ENCODE data around the gene PGLYRP3. TPM values are rescaled to one million over a fixed set of nuclear protein-coding genes. Genes with fewer than 3 reads are reported as not detected.
"Not testable (repeated sequence)": the region's sequence is repeated elsewhere in the genome, so short reads cannot be mapped to it uniquely, and the experiment has no call there.

PGLYRP3 gene
- total RNA-seq, 1 experiment from 2014 or later, result not detected

DNA sequence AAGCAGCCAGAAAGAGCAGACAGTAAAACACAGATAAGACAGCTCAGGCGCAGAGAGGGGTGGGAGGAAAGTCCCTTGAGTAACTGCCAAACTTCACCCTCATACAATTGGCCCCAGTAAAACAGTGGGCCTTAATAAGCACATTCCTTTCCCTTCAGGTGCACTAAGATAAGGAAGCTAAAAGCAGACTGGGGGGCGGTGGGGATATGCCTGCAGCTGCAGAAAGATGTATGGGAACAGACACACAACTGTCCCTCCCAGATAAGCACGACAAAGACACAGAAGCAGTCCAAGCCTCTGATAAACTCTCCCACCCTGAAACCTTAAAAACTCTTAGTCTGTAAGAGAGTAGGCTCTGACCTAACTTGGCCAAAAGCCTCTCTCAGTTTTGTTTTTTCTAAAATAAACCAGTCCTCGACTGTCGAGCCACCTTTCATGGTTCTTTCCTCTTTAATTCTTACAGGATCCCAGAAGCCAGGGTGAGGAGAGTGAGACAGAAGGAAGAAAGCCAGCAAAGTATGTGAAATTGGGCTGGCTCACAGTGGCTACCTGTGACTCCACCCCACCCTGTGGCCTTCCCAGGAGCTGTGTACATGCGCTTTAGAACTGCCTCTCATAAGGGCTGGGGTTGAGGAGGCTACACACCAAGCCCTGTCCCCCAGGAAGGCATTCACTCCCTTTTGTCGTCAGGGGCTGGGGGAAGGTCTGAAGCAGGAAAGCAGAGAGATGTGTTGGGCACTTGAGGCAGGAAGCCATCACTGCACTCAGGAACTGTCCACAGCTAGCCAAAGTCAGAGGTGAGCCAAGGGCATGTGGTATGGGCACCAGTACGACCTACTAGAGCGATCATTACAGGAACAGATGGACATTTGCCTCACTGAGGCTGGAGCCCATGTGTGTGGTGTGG, 31.3 kb upstream of the PGLYRP3 start:
- no peaks in the 10 kb centered on the region for H3K36me3 ChIP-seq
- no peak overlapping the region for H3K27ac ChIP-seq
- no peak overlapping the region for H3K4me3 ChIP-seq
- no peaks in the 10 kb centered on the region; the same call in 1 of the 2 replicates for H3K9me3 ChIP-seq (replicated peaks)
- DNase-seq (ENCODE audit: low read depth in 1 of 2, low spot score in 2 of 2), result no peak
- H3K27me3 ChIP-seq (replicated peaks), result peaks cover 17% of the 10 kb centered on the region
- no peaks in the 10 kb centered on the region for H3K4me1 ChIP-seq (replicated peaks)

- Histone ChIP-seq H3K27ac (no peak overlapping the region), H3K36me3 (no peaks in the 10 kb centered on the region), H3K9me3 (replicated peaks) (no peaks in the 10 kb centered on the region; the same call in 1 of the 2 replicates), H3K4me3 (no peak overlapping the region), H3K27me3 (replicated peaks) (peaks cover 14% of the 10 kb centered on the region), H3K4me1 (replicated peaks) (no peaks in the 10 kb centered on the region)
- DNase-seq (ENCODE audit: low read depth in 1 of 2, low spot score in 2 of 2), result no peak
Measured at GRCh38 chr1:153343040-153343681, 30.4 kb upstream of the PGLYRP3 start.

GRCh38 chr1:153342178-153342577, 29.4 kb upstream of the PGLYRP3 start:
- Histone ChIP-seq H3K36me3 (no peaks in the 10 kb centered on the region), H3K27me3 (replicated peaks) (peaks cover 9% of the 10 kb centered on the region), H3K4me3 (no peak overlapping the region), H3K27ac (no peak overlapping the region), H3K4me1 (replicated peaks) (no peaks in the 10 kb centered on the region), H3K9me3 (replicated peaks) (no peaks in the 10 kb centered on the region; the same call in 1 of the 2 replicates)
- DNase-seq (ENCODE audit: low read depth in 1 of 2, low spot score in 2 of 2), result no peak

- Histone ChIP-seq H3K27ac (no peak overlapping the region), H3K4me1 (replicated peaks) (no peaks in the 10 kb centered on the region), H3K36me3 (no peaks in the 10 kb centered on the region), H3K4me3 (no peak overlapping the region), H3K9me3 (replicated peaks) (no peaks in the 10 kb centered on the region; the same call in 1 of the 2 replicates), H3K27me3 (replicated peaks) (peaks cover 3% of the 10 kb centered on the region)
- DNase-seq (ENCODE audit: low read depth in 1 of 2, low spot score in 2 of 2), result no peak
Measured at GRCh38 chr1:153341431-153341934, 28.7 kb upstream of the PGLYRP3 start.

GRCh38 chr1:153340356-153340755, 27.6 kb upstream of the PGLYRP3 start:
- no peaks in the 10 kb centered on the region for H3K36me3 ChIP-seq
- H3K4me3 ChIP-seq, result no peak overlapping the region
- H3K27me3 ChIP-seq (replicated peaks), result 0 out of 2 replicates have a peak, but pooled peaks cover 2% of the 10 kb centered on the region
- no peak overlapping the region for H3K27ac ChIP-seq
- H3K4me1 ChIP-seq (replicated peaks), result no peaks in the 10 kb centered on the region
- H3K9me3 ChIP-seq (replicated peaks), result no peaks in the 10 kb centered on the region; the same call in 1 of the 2 replicates
- no peak for DNase-seq (ENCODE audit: low read depth in 1 of 2, low spot score in 2 of 2)

DNA sequence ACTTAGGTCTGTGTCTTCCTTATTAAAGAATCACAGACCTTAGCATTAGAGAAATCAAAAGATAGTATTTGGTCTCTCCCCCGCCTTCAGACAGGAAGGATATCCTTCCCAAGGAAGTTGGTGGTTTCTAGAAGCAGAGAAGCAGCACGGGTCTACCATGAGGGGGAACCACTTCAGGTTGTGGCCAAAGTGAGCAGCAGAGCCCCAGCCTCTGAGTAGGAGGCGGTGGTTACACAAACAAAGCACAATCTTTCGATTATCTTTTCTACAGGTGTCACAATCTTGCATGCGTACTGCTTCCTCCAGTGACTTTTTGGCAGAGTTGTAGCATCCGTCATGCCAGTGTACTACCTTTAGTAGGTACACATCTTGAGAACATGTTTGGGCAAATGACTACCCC, 27.1 kb upstream of the PGLYRP3 start:
- H3K36me3 ChIP-seq, result no peaks in the 10 kb centered on the region
- DNase-seq (ENCODE audit: low read depth in 1 of 2, low spot score in 2 of 2), result no peak
- H3K9me3 ChIP-seq (replicated peaks), result no peaks in the 10 kb centered on the region; the same call in 1 of the 2 replicates
- H3K4me1 ChIP-seq (replicated peaks), result no peaks in the 10 kb centered on the region
- H3K4me3 ChIP-seq, result no peak overlapping the region
- H3K27me3 ChIP-seq (replicated peaks), result 0 out of 2 replicates have a peak, but pooled peaks cover 2% of the 10 kb centered on the region
- H3K27ac ChIP-seq, result no peak overlapping the region

DNA sequence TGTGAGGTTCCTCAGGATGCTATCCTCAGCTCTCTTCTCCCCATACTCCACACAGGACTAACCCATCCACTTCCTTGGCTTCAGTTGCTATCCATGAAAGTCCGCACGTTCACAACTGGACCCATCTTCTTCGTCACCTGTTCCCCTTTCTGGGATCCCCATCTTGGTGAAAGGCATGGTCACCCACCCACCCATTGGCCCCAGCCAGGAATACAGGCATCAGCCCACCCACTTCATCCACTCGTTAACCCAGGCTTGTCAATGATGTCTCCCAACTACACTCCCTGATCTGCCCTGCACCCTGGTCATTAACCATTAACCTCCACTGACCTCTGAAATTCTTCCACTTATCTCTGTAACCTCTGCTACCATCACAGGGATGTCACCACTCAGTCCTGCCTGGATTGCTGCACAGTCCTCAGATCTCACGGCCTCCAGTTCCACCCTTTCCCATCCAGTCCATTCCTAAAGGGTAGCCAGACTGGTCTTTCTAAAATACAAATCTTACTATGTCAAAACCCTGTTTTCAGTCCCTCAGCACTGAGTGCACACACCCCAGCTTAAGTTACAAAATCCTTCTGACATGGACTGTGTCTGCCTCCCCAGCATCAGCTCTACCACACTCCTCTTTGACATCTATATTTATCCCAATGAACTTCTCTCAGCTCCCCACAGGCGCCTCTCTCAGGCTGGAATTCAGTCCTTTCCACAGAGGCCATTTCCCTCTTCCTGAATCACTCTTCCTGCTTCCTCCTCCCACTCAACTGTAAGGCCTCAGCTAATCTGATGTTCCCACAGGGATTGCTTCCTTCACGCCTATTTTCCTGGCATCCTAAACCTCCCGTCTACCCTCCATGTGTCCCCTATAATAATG, 25.5 kb upstream of the PGLYRP3 start:
- H3K4me1 ChIP-seq (replicated peaks), result no peaks in the 10 kb centered on the region
- H3K4me3 ChIP-seq, result no peak overlapping the region
- no peak for DNase-seq (ENCODE audit: low read depth in 1 of 2, low spot score in 2 of 2)
- no peaks in the 10 kb centered on the region for H3K27me3 ChIP-seq (replicated peaks)
- no peaks in the 10 kb centered on the region for H3K36me3 ChIP-seq
- H3K27ac ChIP-seq, result no peak overlapping the region
- H3K9me3 ChIP-seq (replicated peaks), result no peaks in the 10 kb centered on the region; the same call in 1 of the 2 replicates

DNA sequence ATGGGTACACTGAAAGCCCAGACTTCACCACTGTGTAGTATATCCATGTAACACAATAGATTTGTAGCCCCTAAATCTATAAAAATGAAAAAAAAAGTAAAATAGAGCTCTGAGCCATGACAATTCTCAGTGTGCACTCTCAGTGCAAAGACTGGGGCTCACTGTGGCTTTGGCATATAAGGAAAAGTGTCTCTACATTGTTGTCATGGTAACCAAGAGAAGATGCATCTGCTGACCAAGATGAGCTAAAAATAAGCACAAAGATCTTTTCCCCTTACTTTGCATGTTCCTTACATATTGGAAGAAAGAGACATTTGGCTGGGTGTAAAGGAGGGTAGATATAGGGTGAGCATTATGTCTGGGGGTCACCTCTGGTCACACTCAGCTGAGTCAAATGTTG, 23.9 kb upstream of the PGLYRP3 start:
- Histone ChIP-seq H3K36me3 (no peaks in the 10 kb centered on the region), H3K27me3 (replicated peaks) (no peaks in the 10 kb centered on the region; the same call in 1 of the 2 replicates), H3K4me1 (replicated peaks) (no peaks in the 10 kb centered on the region), H3K27ac (no peak overlapping the region), H3K4me3 (no peak overlapping the region), H3K9me3 (replicated peaks) (no peaks in the 10 kb centered on the region; the same call in 1 of the 2 replicates)
- DNase-seq (ENCODE audit: low read depth in 1 of 2, low spot score in 2 of 2), result no peak

DNA sequence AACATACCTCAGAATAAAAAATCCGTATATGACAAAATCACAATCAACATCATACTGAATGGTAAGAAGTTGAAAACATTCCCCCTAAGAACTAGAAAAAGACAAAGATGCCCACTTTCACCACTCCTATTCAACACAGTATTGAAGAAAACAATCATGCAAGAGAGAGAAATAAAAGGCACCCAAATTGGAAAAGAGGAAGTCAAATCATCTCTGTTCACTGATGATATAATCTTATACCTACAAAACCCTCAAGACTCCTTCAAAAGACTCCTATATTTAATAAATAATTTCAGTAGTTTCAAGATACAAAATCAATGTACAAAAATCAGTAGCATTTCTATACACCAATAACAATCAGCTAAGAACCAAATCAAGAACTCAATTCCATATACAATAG, 21.1 kb upstream of the PGLYRP3 start:
- no peaks in the 10 kb centered on the region for H3K9me3 ChIP-seq (replicated peaks)
- DNase-seq (ENCODE audit: low read depth in 1 of 2, low spot score in 2 of 2), result no peak
- H3K27ac ChIP-seq, result no peak overlapping the region
- H3K4me1 ChIP-seq (replicated peaks), result no peaks in the 10 kb centered on the region
- no peak overlapping the region for H3K4me3 ChIP-seq
- no peaks in the 10 kb centered on the region for H3K36me3 ChIP-seq
- H3K27me3 ChIP-seq (replicated peaks), result no peaks in the 10 kb centered on the region; the same call in 1 of the 2 replicates

GRCh38 chr1:153324912-153325311, 12.2 kb upstream of the PGLYRP3 start:
- H3K4me1 ChIP-seq (replicated peaks), result no peaks in the 10 kb centered on the region
- no peaks in the 10 kb centered on the region for H3K36me3 ChIP-seq
- no peak overlapping the region for H3K4me3 ChIP-seq
- no peaks in the 10 kb centered on the region for H3K9me3 ChIP-seq (replicated peaks)
- no peak for DNase-seq (ENCODE audit: low read depth in 1 of 2, low spot score in 2 of 2)
- no peaks in the 10 kb centered on the region for H3K27me3 ChIP-seq (replicated peaks)
- H3K27ac ChIP-seq, result no peak overlapping the region

- no peaks in the 10 kb centered on the region for H3K36me3 ChIP-seq
- H3K9me3 ChIP-seq (replicated peaks), result no peaks in the 10 kb centered on the region
- H3K4me3 ChIP-seq, result no peak overlapping the region
- no peak for DNase-seq (ENCODE audit: low read depth in 1 of 2, low spot score in 2 of 2)
- H3K27ac ChIP-seq, result no peak overlapping the region
- H3K4me1 ChIP-seq (replicated peaks), result no peaks in the 10 kb centered on the region
- no peaks in the 10 kb centered on the region for H3K27me3 ChIP-seq (replicated peaks)
Measured at GRCh38 chr1:153322568-153322967, 9.8 kb upstream of the PGLYRP3 start.

- H3K36me3 ChIP-seq; H3K27ac ChIP-seq; DNase-seq (ENCODE audit: low read depth in 1 of 2, low spot score in 2 of 2); H3K27me3 ChIP-seq (replicated peaks); H3K4me3 ChIP-seq; H3K9me3 ChIP-seq (replicated peaks); H3K4me1 ChIP-seq (replicated peaks): not testable (repeated sequence)
Measured at GRCh38 chr1:153318145-153318544, 5.4 kb upstream of the PGLYRP3 start.

- H3K4me3 ChIP-seq; DNase-seq (ENCODE audit: low read depth in 1 of 2, low spot score in 2 of 2); H3K27me3 ChIP-seq (replicated peaks); H3K9me3 ChIP-seq (replicated peaks); H3K4me1 ChIP-seq (replicated peaks); H3K36me3 ChIP-seq; H3K27ac ChIP-seq: not testable (repeated sequence)
Measured at GRCh38 chr1:153316013-153316412, 3.3 kb upstream of the PGLYRP3 start.
